Measurements from ENCODE around the gene ACTR6. TPM values are rescaled to one million over a fixed set of nuclear protein-coding genes. Genes with fewer than 3 reads are reported as not detected.

ACTR6 gene
- total RNA-seq, 1 donor from 2014 or later, result 26.1 TPM

- Mint-ChIP-seq H3K36me3 (ENCODE audit: unreplicated experiment) (no peaks in the 10 kb centered on the region), H3K27me3 (ENCODE audit: unreplicated experiment) (peaks cover 20% of the 10 kb centered on the region), H3K9me3 (ENCODE audit: unreplicated experiment) (no peaks in the 10 kb centered on the region), H3K4me3 (ENCODE audit: unreplicated experiment) (peak overlapping the region; percentile 68), H3K4me1 (ENCODE audit: unreplicated experiment) (peaks cover 14% of the 10 kb centered on the region), H3K27ac (ENCODE audit: unreplicated experiment) (no peak overlapping the region)
- DNase-seq (ENCODE audit: extremely low spot score, unreplicated experiment), result no peak
- no peak for TF ChIP-seq CTCF (IDR thresholded peaks at IDR 0.05)
Measured at GRCh38 chr12:100164153-100164704, 36.4 kb upstream of the ACTR6 start.

- H3K4me3 Mint-ChIP-seq (ENCODE audit: unreplicated experiment), result no peak overlapping the region
- H3K27me3 Mint-ChIP-seq (ENCODE audit: unreplicated experiment), result peaks cover 13% of the 10 kb centered on the region
- no peaks in the 10 kb centered on the region for H3K9me3 Mint-ChIP-seq (ENCODE audit: unreplicated experiment)
- H3K4me1 Mint-ChIP-seq (ENCODE audit: unreplicated experiment), result peaks cover 14% of the 10 kb centered on the region
- no peak overlapping the region for H3K27ac Mint-ChIP-seq (ENCODE audit: unreplicated experiment)
- TF ChIP-seq CTCF (IDR thresholded peaks at IDR 0.05), result no peak
- H3K36me3 Mint-ChIP-seq (ENCODE audit: unreplicated experiment), result no peaks in the 10 kb centered on the region
- no peak for DNase-seq (ENCODE audit: extremely low spot score, unreplicated experiment)
Measured at GRCh38 chr12:100165356-100165755, 35.3 kb upstream of the ACTR6 start.

GRCh38 chr12:100166232-100166631 is 34.4 kb upstream of the ACTR6 start:
- Mint-ChIP-seq H3K27me3 (ENCODE audit: unreplicated experiment) (peaks cover 10% of the 10 kb centered on the region), H3K27ac (ENCODE audit: unreplicated experiment) (no peak overlapping the region), H3K4me1 (ENCODE audit: unreplicated experiment) (peaks cover 16% of the 10 kb centered on the region), H3K4me3 (ENCODE audit: unreplicated experiment) (no peak overlapping the region), H3K36me3 (ENCODE audit: unreplicated experiment) (no peaks in the 10 kb centered on the region), H3K9me3 (ENCODE audit: unreplicated experiment) (no peaks in the 10 kb centered on the region)
- TF ChIP-seq CTCF (IDR thresholded peaks at IDR 0.05), result no peak
- DNase-seq (ENCODE audit: extremely low spot score, unreplicated experiment), result no peak

- H3K36me3 Mint-ChIP-seq (ENCODE audit: unreplicated experiment), result no peaks in the 10 kb centered on the region
- no peak for TF ChIP-seq CTCF (IDR thresholded peaks at IDR 0.05)
- peaks cover 3% of the 10 kb centered on the region for H3K27me3 Mint-ChIP-seq (ENCODE audit: unreplicated experiment)
- H3K9me3 Mint-ChIP-seq (ENCODE audit: unreplicated experiment), result no peaks in the 10 kb centered on the region
- no peak for DNase-seq (ENCODE audit: extremely low spot score, unreplicated experiment)
- H3K27ac Mint-ChIP-seq (ENCODE audit: unreplicated experiment), result no peak overlapping the region
- H3K4me1 Mint-ChIP-seq (ENCODE audit: unreplicated experiment), result peaks cover 13% of the 10 kb centered on the region
- no peak overlapping the region for H3K4me3 Mint-ChIP-seq (ENCODE audit: unreplicated experiment)
Measured at GRCh38 chr12:100168562-100168961, 32.1 kb upstream of the ACTR6 start.

- Mint-ChIP-seq H3K36me3 (ENCODE audit: unreplicated experiment) (no peaks in the 10 kb centered on the region), H3K9me3 (ENCODE audit: unreplicated experiment) (no peaks in the 10 kb centered on the region), H3K27ac (ENCODE audit: unreplicated experiment) (no peak overlapping the region), H3K27me3 (ENCODE audit: unreplicated experiment) (peaks cover 5% of the 10 kb centered on the region), H3K4me3 (ENCODE audit: unreplicated experiment) (no peak overlapping the region), H3K4me1 (ENCODE audit: unreplicated experiment) (peaks cover 5% of the 10 kb centered on the region)
- TF ChIP-seq CTCF (IDR thresholded peaks at IDR 0.05), result no peak
- no peak for DNase-seq (ENCODE audit: extremely low spot score, unreplicated experiment)
Measured at GRCh38 chr12:100169345-100169744, 31.3 kb upstream of the ACTR6 start.

Data from osteocyte (in vitro differentiated cells).